ENCODE results near the gene RASL10B.
"Not testable (repeated sequence)": the region's sequence is repeated elsewhere in the genome, so short reads cannot be mapped to it uniquely, and the experiment has no call there.

Gene RASL10B, protein sequence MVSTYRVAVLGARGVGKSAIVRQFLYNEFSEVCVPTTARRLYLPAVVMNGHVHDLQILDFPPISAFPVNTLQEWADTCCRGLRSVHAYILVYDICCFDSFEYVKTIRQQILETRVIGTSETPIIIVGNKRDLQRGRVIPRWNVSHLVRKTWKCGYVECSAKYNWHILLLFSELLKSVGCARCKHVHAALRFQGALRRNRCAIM
- 0 to 3.0 (median 0.49) reads per million in 3 experiments for total RNA-seq

DNA sequence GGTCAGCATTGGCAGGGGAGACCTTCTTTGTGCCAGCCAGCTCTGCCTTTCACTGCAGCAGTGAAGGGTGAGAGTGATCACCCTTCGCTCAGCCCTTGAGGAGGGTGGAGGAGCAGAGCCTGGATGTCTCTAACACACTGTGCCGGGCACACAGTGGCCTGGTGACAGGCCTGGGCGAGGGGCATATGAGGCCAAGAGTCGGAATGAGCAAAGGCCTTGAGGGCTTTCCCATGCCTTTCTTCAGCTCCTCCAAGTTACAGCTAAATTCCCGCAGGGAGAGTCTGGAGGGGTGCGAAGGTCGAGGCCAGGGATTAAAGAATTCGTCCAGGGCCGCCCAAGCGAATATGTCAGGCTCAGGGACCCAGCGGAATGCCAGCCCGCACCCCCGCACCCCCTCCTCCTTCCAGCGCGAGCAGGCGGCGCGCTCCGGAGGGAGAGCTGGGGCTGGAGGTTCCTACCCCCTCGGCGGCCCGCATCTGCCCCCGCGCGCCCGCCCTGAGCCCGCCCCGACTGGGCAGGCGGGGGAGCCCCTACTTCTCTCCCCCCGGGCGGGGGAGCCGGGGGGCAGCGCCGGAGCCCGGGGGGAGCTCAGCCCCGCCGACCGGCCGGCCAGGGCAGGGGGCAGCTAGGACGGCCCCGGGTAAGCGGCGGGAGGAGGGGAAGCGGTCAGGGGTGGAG lies at the start of gene RASL10B:
TSS of gene RASL10B (plus strand) at position 401 of the 678 bp plus-strand sequence. CDS start 3,546 bp downstream, outside the sequence.
- peak; percentile 37 for DNase-seq

DNA sequence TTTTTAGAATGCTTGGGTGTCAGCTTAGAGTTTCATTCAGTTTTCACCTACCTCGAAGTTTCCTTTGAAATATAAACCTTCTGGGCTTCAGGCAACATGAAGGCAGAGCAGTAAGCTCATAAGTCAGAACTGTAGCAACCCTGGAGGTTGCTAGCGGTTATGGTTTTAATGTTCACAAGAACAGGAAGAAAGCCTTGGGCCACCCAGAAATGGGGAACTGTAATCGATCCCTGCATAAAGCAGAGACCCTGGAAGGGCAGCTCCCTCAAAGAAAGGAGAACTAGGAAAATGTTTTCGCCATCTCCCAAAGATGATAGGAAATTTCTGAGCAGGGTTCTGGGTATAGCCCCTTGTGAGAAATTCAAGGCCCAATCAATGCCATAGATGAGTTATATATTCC lies 47.8 kb upstream of the RASL10B start:
- no peak for DNase-seq

DNA sequence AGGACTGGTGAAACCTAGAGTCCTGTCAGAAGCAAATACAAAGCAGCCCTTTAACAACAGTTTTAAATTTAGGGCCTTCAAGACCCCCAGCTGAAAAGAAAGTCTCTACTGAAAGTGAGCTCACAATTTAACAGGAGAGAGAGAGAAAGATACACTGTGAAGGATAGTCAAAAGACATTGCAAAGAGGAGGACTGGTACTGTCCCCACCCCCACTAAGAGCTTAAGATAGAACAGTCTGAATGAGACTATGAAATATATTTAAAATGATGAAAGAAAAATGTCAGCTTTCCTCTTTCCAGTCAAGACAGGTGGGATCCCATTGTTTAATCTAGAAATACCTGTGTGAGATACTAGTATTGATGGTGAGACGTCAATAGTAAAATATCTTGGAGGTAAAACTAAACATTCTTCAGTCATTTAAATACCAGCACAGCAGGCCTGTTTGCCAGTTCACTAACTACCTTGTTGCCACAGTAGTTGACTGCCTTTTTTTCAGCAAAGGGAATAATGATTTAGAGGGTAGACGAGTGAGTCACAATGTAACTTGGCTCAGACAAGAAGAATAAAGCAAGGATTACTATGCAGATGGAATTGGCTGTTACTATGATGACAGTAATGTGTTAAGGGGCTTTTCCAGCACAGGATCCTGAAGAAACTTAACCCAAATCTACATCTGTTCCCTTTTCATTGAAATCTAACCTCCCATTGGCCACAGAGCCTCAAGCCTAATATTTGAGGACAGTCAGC lies 47.2 kb upstream of the RASL10B start:
- no peak for DNase-seq

DNA sequence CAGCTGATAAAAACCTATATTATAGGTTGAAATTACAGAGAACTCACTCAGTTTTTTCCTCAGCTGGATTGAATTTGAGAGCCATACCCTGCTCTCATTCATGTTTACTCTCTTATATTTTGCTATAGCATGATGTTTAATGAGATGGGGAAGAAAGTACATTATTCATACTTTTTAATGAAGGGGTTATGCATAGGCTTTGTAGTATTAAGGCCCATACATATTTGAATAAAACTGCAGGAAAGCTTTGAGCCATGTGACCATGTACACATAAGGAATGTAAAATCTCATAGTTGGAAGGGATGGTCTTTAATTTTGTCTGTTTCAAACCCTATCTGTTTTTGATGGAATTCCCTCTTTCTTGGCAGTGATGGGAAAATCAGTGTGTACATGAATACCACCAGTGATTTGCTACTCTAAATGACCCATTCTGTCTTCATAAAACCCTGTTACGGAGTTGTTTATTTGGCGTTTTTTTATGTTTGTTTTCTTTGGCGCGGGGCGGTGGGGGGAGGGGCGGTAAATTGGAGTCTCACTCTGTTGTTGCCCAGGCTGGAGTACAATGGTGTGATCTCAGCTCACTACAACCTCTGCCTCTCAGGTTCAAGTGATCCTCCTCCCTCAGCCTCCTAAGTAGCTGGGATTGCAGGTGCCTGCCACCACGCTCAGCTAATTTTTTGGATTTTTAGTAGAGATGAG lies 38.8 kb upstream of the RASL10B start:
- no peak for DNase-seq

DNA sequence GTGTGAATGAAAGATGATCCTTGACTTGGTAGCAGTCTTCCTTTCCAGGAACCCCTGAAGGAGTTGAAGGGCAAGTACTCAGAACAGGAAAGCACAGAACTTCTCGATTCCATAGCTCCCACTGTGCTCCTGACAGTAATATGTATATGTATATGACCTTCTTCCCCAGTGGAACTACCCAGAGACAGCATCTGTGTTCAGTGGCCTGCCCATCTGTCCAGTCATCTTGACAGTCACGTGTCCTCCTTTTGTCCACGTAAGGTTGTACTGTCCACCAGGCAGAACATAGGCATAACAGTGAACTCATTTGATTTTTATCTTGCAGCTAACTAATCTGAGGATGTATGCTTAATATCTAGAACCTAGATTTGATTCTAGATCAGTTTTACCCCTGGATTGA lies 37.8 kb upstream of the RASL10B start:
- no peak for DNase-seq

DNA sequence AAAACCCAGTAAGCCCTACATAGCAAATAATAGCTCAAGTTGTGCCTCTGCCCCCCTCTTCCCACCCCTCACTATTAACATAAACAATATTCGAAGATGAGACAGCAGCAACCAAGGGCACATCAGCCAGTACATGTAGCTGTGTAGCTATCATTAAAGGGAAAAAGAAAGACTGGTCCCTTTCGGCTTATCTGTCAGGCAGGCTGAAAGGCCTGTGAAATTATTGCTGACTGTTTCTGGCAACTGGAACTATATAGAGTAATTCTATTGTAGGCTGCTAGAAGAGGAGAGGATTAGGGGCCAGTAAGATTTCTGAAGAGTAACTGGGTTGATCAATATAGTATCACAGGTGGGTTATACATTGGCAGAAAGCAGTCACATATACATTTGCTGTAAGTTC lies 36.5 kb upstream of the RASL10B start:
- no peak for DNase-seq

DNA sequence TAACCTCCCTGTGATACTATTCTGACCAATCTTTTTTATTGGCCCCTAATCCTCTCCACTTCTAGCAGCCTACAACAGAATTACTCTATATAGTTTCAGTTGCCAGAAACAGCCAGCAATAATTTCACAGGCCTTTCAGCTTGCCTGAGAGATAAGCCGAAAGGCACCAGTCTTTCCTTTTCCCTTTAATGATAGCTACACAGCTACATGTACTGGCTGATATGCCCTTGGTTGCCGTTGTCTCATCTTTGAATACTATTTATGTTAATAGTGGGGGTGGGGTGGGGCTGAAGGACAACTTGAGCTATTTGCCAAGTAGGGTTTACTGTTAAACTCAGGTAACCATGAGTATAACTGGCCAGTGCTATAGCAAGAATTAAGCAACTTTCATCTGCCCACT lies 35.8 kb upstream of the RASL10B start:
- no peak for DNase-seq

DNA sequence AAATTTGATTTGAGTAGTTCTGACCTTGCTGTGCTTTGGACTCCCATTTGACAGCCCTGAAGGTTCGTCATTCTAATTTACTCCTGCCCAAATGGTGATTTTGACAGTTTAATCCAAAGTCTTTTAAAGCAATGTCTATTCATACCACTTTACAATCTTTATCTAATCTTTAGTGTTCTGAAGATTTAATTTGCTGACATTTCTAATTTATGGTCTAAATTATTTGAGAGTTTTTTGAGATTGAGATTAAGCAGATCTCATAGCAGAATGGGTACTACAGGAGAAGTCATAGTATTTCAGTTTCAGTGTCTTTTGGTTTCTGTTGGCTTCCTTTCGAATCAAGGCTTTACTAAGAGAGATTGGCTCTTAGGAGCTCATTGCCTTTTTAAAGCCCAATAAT lies 32.6 kb upstream of the RASL10B start:
- DNase-seq, result no peak

DNA sequence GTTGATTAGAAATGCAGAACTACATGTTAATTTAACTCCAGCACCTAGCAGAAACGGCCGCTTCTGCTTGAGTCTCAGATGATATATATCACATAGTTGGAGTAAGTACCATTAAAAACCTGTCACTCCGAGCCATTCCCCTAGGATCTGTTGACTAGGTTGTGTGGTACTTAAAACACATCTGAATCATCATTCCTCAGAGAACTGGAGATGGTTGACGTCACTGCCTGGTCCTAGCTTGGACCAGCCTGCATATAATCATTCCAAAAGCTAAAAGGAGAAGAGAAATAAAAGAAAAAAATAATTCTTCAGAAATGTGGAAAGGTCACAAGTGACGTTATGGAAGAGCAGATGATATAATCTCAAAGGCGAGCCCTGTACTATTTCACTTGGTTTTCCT lies 31.3 kb upstream of the RASL10B start:
- no peak for DNase-seq

DNA sequence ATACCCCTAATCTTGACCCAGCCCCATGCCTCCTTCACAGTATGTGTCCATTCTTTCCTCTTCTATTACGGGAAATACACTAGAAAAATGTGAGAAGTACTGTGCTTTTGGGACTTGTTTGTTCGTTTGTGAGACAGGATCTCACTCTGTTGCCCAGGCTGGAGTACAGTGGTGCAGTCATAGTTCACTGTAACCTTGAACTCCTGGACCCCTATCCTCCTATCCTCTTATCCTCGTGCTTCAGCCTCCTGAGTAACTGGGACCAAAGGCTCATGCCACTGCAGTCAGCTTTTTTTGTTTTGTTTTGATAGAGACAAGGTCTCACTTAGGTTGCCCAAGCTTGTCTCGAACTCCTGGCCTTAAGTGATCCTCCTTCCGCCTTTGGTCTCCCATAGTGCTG lies 29.9 kb upstream of the RASL10B start:
- no peak for DNase-seq

DNA sequence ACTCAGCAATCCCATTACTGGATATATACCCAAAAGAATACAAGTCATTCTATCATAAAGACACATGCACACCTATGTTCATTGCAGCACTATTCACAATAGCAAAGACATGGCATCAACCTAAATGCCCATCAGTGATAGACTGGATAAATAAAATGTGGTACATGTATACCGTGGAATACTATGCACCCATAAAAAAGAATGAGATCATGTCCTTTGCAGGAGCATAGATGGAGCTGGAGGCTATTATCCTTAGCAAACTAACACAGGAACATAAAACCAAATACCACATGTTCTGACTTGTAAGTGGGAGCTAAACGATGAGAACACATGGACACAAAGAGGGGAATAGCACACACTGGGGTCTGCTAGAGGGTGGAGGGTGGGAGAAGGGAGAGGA lies 28.1 kb upstream of the RASL10B start:
- DNase-seq, result not testable (repeated sequence)

DNA sequence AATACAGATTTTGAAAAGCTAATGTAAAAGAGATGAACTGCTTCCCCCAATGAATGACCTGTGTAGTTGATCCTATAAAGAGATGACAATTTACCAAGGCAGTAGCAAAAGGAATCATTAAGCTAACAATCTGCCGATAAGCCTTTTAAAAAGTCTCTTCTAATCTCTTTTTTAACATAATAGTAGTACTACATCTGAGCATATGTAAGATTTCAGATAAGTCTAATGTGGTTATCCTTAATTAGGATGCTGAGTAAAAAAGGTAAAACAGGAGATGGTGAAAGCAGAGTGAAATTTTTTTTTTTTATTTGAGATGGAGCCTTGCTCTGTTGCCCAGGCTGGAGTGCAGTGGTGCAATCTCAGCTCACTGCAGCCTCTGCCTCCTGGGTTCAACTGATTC lies 26.2 kb upstream of the RASL10B start:
- DNase-seq, result no peak

DNA sequence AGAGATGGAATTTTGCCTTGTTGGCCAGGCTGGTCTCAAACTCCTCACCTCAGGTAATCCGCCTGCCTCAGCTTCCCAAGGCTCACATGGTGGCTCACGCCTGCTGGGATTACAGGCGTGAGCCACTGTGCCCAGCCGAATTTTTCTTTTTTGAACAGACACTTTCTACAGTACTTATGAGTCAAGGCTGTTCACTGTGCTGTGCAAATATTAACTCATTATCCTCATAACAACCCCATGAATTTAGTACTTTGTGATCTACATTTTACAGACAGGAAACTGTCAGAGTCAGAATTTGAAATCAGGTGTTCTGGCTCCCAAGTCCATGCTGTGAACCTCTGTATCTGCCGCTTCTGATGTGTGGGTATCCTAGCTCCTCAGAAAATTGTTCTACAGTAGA lies 25.7 kb upstream of the RASL10B start:
- no peak for DNase-seq

DNA sequence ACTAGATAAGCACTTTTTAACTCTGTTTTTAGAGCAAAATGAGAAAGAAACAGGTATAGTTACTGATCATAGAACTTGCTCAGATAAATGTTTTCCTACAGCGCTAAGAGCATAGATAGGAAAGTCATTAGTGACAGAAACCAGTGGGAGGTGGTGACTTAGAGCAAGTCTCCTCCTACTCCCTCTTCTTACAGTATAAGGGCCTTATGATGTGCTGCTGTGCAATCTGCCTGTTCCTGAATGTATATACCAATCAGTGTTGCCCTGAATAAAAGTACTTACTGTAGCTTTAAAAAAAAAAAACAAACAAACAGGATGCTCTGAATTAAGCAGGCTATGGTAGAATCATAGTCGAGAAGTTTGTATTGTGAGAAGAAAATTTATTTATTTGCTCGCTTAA lies 23.3 kb upstream of the RASL10B start:
- no peak for DNase-seq

DNA sequence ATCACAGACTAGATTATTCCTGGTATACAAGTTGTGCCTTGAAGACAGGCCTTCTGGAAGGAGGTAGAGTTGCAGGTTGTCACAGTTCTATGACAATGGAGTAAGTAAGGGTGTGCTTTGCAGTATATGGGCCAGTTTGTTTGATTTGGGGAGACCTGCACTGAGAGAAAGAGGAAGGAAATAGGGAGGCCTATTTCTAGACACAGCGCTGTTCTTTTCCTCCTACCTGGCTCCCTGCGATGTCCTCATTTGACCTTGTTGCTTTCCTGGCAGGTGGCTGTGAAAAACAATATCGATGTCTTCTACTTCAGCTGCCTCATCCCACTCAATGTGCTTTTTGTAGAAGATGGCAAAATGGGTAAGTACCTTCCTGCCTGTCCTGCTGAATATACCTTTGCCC lies 22.5 kb upstream of the RASL10B start:
- DNase-seq, result no peak

DNA sequence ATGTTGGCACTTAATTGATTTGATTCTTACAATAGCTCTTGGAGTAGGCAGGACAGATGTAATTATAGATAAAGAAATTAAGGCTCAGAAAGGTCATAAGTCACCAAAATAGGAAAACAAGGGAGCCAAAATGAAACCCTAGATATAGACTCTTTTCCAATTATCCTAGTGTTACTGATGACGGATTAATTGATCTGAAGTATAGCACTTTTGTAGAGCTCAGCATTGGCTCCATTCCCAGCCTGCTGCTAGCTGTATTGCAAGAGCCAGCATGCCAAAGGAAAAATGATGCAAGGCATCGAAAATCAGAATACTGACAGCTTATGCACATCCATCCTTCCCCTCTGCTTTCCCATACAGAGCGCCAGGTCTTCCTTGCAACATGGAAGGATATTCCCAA lies 21.6 kb upstream of the RASL10B start:
- DNase-seq, result no peak

DNA sequence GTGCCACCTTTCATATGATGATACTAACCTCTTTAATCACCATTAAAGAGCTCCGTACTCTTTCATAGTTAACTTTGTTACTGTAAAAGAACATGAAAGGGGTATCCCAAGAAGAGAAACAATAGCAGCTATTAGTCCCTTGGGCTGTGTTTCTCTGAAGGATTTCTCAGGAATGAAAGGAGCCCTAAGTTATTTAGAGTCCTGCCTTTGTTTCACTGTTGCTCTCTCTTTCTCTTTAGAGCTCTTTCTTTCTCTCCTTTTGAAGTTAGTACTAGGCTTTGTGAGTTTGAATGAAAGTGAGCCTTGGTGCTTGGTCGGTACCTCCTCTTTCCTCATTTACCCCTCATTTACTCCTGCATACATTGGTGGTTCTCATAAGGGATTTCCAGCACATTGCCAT lies 20.5 kb upstream of the RASL10B start:
- DNase-seq, result no peak

DNA sequence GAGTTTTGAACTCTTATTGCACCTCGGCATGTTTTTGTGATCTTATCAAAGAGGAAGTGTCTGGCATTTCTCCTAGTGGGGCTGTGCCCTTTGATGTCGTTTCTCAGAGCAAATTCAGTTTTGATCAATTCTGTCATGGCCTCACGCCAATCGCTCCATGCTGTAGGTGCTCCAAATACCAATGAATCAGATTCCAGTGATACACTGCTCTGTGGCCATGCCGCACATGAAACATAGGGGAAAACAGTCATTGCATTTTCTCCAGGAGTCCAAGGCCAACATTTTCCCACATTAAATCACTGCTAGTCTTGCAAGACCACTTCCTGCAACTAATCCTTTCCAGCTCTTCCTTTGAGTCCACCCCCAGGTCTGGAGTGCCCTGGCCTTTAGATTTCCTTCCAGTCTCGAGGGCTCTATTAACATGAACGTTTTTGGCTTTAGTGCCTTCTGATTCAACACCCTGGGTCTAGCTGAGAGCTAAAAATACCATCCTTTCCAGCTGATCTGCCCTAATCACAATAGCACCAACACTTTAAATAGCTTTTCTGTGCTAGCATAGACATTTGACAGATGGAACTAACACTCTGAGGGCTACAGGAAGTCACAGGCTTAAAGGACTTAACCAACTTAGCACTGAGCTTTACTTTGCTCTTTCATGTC lies 18.2 kb upstream of the RASL10B start:
- DNase-seq, result no peak

DNA sequence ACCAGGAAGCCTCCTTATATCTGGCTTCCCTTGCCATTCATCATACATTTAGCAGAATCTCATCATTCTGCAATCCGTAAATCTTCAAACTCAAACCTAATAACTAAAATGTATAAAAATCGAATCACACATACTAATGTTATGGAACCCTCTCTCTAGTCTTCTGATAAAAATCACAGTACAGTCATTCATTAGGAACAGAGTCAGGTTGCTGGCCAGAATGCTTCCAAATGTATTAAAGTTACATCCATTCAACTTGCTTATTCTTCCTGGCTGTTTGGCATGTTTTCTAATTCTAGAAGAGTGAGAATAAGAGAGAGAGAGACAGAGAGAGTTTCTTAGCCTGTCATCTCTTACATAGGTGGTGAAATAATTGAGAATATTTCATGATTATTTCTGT lies 16.5 kb upstream of the RASL10B start:
- DNase-seq, result no peak

DNA sequence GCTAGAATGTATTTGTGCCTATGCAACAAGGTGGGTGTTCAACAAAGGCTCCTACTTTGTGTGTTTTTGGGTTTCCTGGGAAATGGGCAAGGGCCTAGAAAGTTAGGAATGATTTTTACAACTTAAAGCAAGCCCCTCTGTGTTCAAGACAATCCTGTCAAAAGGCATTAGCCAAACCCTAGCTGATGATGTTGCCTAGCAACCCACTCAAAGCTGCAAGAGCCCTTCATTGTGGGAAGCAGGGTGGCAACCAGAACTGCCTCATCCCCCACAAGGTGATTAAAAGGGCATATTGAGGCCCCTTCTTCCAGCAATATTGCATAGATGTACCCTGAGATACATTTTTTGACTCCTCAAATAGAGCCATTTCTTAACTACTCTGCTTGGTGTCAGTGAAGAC lies 16.0 kb upstream of the RASL10B start:
- no peak for DNase-seq

DNA sequence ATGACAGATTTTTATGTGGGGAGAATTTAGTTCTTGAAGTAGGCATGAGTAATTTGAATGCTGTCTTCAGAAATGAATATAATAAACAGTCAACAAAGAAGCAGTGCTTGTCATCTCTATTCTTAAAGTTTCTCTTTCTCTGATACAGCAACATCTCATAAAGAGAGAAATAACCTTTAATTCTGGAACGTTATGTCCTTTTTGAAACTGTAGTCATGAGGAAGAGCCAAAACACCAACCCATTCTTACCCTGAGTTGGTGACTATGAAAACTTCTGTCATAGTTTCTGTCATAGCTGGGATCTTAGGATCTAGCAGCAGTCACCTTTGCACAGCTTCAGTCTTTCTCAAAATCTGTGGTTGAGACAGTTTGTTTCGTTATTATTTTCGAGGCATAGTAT lies 15.3 kb upstream of the RASL10B start:
- DNase-seq, result no peak

DNA sequence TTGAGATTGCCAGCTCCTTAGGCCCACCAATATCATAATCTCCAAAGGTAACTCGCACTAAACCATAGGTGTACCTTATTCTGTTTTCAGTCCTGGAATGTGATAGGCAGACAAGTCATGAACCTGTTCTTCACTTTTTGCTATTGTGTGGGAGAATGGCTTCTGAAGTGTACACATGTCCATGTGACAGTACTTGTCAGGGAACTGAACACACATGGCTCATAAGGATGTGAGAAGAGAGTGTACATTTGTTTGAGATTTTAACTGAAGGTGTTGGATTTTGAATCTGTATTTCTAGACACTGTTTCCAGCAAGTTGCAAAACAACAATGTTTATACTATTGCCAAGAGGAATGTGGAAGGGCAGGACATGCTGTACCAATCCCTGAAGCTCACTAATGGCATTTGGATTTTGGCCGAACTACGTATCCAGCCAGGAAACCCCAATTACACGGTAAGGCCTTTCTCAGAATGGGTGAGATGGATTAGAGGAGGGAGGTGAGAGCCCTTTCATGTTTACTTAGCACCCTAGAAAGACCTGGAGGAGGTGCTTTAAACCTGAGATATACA lies 14.5 kb upstream of the RASL10B start:
- no peak for DNase-seq

DNA sequence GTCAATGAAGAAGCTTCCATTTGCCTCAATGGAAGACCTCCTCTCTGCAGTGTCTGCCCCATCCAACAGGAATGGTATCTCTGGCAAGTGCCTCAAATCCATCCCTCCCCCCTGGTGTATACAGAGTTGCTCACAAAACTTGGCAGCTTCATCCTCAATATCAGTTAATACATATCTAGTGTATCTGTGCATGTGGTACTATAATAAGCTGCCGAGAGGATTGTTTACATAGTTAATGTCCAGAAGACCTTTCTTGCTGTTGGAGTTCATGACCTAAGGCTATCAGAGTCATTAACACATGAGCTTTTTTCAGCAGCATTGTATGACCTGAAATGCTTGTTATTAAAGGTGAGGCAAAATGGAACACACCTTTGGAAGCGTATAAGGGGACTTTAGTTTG lies 14.0 kb upstream of the RASL10B start:
- no peak for DNase-seq

Data from central memory CD4-positive, alpha-beta T cell (primary cell).